Osteoblast (primary cell): ENCODE results near the gene ARHGEF7. TPM values are rescaled to one million over a fixed set of nuclear protein-coding genes. Genes with fewer than 3 reads are reported as not detected.

ENCODE experiments used
- DNase-seq: peaks from one replicate; pipeline ENCODE4 v3.0.0; 2011; ENCODE audit warnings: low spot score, mixed read lengths; ENCODE audit not compliant: insufficient read length; ENCODE audit errors: missing footprints
- H2AFZ ChIP-seq: 2 replicates; pipeline ENCODE4 v1.6.0; 2011; ENCODE audit warnings: mild to moderate bottlenecking, low read length
- H3K27ac ChIP-seq: 2 replicates; pipeline ENCODE4 v1.5.1; 2011; ENCODE audit warnings: mild to moderate bottlenecking, low read depth, low read length, moderate library complexity
- H3K27me3 ChIP-seq: 2 replicates; pipeline ENCODE4 v1.6.0; 2012; ENCODE audit warnings: mild to moderate bottlenecking, control low read depth, inconsistent platforms, low read length, moderate library complexity; ENCODE audit not compliant: insufficient read depth
- H3K36me3 ChIP-seq: 2 replicates; pipeline ENCODE4 v1.5.1; 2011; ENCODE audit warnings: mild to moderate bottlenecking, low read length, control low read depth, moderate library complexity; ENCODE audit not compliant: insufficient read depth
- H3K4me1 ChIP-seq: 2 replicates; pipeline ENCODE4 v1.5.1; 2011; ENCODE audit warnings: mild to moderate bottlenecking, low read length, control low read depth, moderate library complexity; ENCODE audit not compliant: insufficient read depth
- H3K4me2 ChIP-seq: 2 replicates; pipeline ENCODE4 v1.6.0; 2011; ENCODE audit warnings: mild to moderate bottlenecking, low read length; ENCODE audit not compliant: insufficient read depth
- H3K4me3 ChIP-seq: fragments of 200-600 bp; sonication (generic); 3 replicates; pipeline ENCODE4 v1.5.1; 2012; ENCODE audit warnings: mild to moderate bottlenecking, low read length, inconsistent platforms; ENCODE audit not compliant: insufficient read depth
- H3K79me2 ChIP-seq: 2 replicates; pipeline ENCODE4 v1.6.0; 2012; ENCODE audit warnings: mild to moderate bottlenecking, low read length, control low read depth, inconsistent platforms; ENCODE audit not compliant: insufficient read depth
- H3K9me3 ChIP-seq: 2 replicates; pipeline ENCODE4 v1.5.1; 2011; ENCODE audit warnings: low read depth, low read length, control low read depth
- H4K20me1 ChIP-seq: 2 replicates; pipeline ENCODE4 v1.6.0; 2012; ENCODE audit warnings: mild to moderate bottlenecking, low read length, control low read depth; ENCODE audit not compliant: insufficient read depth
- CTCF ChIP-seq: IDR thresholded peaks from 2 replicates; pipeline ENCODE4 v1.5.1; 2011; ENCODE audit warnings: mild to moderate bottlenecking, low read depth, low read length, moderate library complexity; ENCODE audit errors: extremely low read depth
- total RNA-seq: library from RNA; depleted of rRNA; stranded (reverse); fragments of >200 nt; gene quantifications from 2 replicates; pipeline ENCODE4 v1.2.3, GENCODE V29; 2012

The ARHGEF7 gene
- total RNA-seq, 1 donor: 27.5 TPM

- H3K4me2 ChIP-seq: no peak overlapping the region
- no peak overlapping the region for H3K27ac ChIP-seq
- DNase-seq: no peak
- H3K4me1 ChIP-seq: no peaks in the 10 kb centered on the region
- H3K4me3 ChIP-seq: no peak overlapping the region
- peaks cover 12% of the 10 kb centered on the region for H4K20me1 ChIP-seq
- H3K79me2 ChIP-seq: peaks cover 2% of the 10 kb centered on the region
- no peak overlapping the region for H2AFZ ChIP-seq
- peaks cover 15% of the 10 kb centered on the region for H3K36me3 ChIP-seq
- H3K27me3 ChIP-seq: no peaks in the 10 kb centered on the region
- no peaks in the 10 kb centered on the region for H3K9me3 ChIP-seq
- TF ChIP-seq CTCF: no peak
Measured at GRCh38 chr13:111262281-111262680, 147.2 kb downstream of the ARHGEF7 start.

- Histone ChIP-seq H3K4me1 (no peaks in the 10 kb centered on the region), H2AFZ (no peak overlapping the region), H3K27me3 (no peaks in the 10 kb centered on the region), H3K9me3 (no peaks in the 10 kb centered on the region), H4K20me1 (peaks cover 12% of the 10 kb centered on the region), H3K36me3 (peaks cover 19% of the 10 kb centered on the region), H3K27ac (no peak overlapping the region), H3K4me3 (no peak overlapping the region), H3K79me2 (peaks cover 2% of the 10 kb centered on the region), H3K4me2 (no peak overlapping the region)
- DNase-seq: no peak
- no peak for TF ChIP-seq CTCF
Measured at GRCh38 chr13:111262715-111263114, 147.6 kb downstream of the ARHGEF7 start.

GRCh38 chr13:111263566-111263965 is 148.5 kb downstream of the ARHGEF7 start:
- Histone ChIP-seq H3K27me3 (no peaks in the 10 kb centered on the region), H3K4me3 (no peak overlapping the region), H3K4me2 (no peak overlapping the region), H3K4me1 (no peaks in the 10 kb centered on the region), H3K79me2 (peaks cover 2% of the 10 kb centered on the region), H3K9me3 (no peaks in the 10 kb centered on the region), H3K36me3 (peaks cover 19% of the 10 kb centered on the region), H3K27ac (no peak overlapping the region), H2AFZ (no peak overlapping the region), H4K20me1 (peaks cover 10% of the 10 kb centered on the region)
- TF ChIP-seq CTCF: no peak
- DNase-seq: no peak

- H3K4me3 ChIP-seq: no peak overlapping the region
- H3K27me3 ChIP-seq: no peaks in the 10 kb centered on the region
- H3K4me1 ChIP-seq: peaks cover 6% of the 10 kb centered on the region
- no peak for TF ChIP-seq CTCF
- H4K20me1 ChIP-seq: peaks cover 10% of the 10 kb centered on the region
- H2AFZ ChIP-seq: no peak overlapping the region
- H3K9me3 ChIP-seq: no peaks in the 10 kb centered on the region
- peaks cover 20% of the 10 kb centered on the region for H3K36me3 ChIP-seq
- H3K79me2 ChIP-seq: peaks cover 2% of the 10 kb centered on the region
- H3K4me2 ChIP-seq: no peak overlapping the region
- H3K27ac ChIP-seq: no peak overlapping the region
- no peak for DNase-seq
Measured at GRCh38 chr13:111265006-111265700, 150.0 kb downstream of the ARHGEF7 start.
